ENCODE data around the gene NFKB2. TPM values are rescaled to one million over a fixed set of nuclear protein-coding genes. Genes with fewer than 3 reads are reported as not detected.
A peak's percentile ranks its signal among the peaks of the same experiment; 100 is the strongest.

NFKB2 gene
- total and polyA plus RNA-seq, 2 of the 8 experiments (the other 6 are each of a cell fraction or from before 2014, with no cell fraction given), result 20.4 to 31.4 TPM

DNA sequence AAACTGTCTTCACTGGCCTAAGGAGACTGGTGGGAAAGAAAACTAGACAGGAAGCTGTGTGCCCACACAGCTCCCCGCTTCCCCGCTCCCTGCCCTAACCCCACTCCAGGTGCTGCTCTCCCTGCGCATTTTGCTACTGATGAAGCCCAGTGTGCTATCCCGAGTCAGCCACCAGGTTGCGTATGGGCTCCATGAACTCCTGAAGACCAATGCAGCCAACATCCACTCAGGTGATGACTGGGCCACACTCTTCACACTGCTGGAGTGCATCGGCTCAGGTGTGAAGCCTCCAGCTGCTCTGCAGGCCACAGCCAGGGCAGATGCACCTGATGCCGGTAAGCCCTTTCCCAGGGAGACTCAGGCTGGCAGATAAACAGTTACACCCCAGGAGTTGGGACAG, 20.3 kb upstream of the NFKB2 start:
- Histone ChIP-seq H3K18ac (ENCODE audit: extremely low read depth, low read length) (no peak overlapping the region), H3K9me3 (ENCODE audit: insufficient read depth in 2 of 2, low read depth in 1 of 2, low read length in 1 of 2) (no peaks in the 10 kb centered on the region), H3K4me3 (ENCODE audit: extremely low read depth in 1 of 4, insufficient read depth in 2 of 4, low read depth in 3 of 4, low read length in 4 of 4) (no peak overlapping the region), H4K8ac (ENCODE audit: extremely low read depth, insufficient read depth, low read length) (no peak overlapping the region), H2BK12ac (ENCODE audit: low read depth, low read length) (no peak overlapping the region), H3K27ac (ENCODE audit: low read depth, low read length) (no peak overlapping the region), H4K20me1 (replicated peaks in 1 of 2; ENCODE audit: control insufficient read depth in 1 of 2, insufficient read depth in 2 of 2, low read length in 2 of 2) (no peaks in the 10 kb centered on the region), H3K27me3 (replicated peaks in 1 of 4; ENCODE audit: control insufficient read depth in 3 of 4, extremely low read depth in 1 of 4, insufficient read depth in 3 of 4, low read length in 3 of 4) (no peaks in the 10 kb centered on the region), H3K14ac (ENCODE audit: insufficient read length) (no peak overlapping the region), H2BK15ac (ENCODE audit: low read length) (no peak overlapping the region), H3K79me2 (ENCODE audit: control insufficient read depth in 1 of 2, insufficient read depth in 2 of 2, low read length in 2 of 2) (no peaks in the 10 kb centered on the region), H2BK20ac (ENCODE audit: low read length) (no peak overlapping the region), H3K56ac (replicated peaks; ENCODE audit: insufficient read length, low read depth, low read length) (no peak overlapping the region), H3K23ac (ENCODE audit: insufficient read length) (no peak overlapping the region), H3K36me3 (ENCODE audit: control insufficient read depth in 2 of 4, insufficient read depth in 4 of 4, low read length in 3 of 4) (peaks cover 6 to 21% (median 12%) of the 10 kb centered on the region in 4 experiments; a peak in 7 of 8 replicates), H3K4ac (replicated peaks; ENCODE audit: insufficient read length, low read depth, low read length) (no peak overlapping the region), H4K91ac (replicated peaks; ENCODE audit: insufficient read length, low read length) (no peak overlapping the region), H3K4me1 (replicated peaks in 1 of 4; ENCODE audit: control insufficient read depth in 3 of 4, insufficient read depth in 4 of 4, low read length in 3 of 4) (no peaks in the 10 kb centered on the region), H3K9ac (replicated peaks in 1 of 4; ENCODE audit: extremely low read depth in 1 of 4, low read depth in 3 of 4, low read length in 3 of 4) (no peak overlapping the region), H2BK120ac (replicated peaks; ENCODE audit: low read depth, low read length) (no peak overlapping the region), H3K4me2 (ENCODE audit: insufficient read depth in 1 of 2, low read depth in 2 of 2, low read length in 2 of 2) (no peak overlapping the region), H2AFZ (ENCODE audit: low read length) (no peak overlapping the region), H2BK5ac (ENCODE audit: low read depth, low read length) (no peak overlapping the region), H4K5ac (ENCODE audit: insufficient read length, low read depth, low read length) (no peak overlapping the region), H3K23me2 (ENCODE audit: low read depth, low read length) (no peaks in the 10 kb centered on the region; the same call in 1 of the 2 replicates), H2AK5ac (ENCODE audit: low read depth, low read length) (no peak overlapping the region), H3K79me1 (ENCODE audit: low read depth, low read length) (no peaks in the 10 kb centered on the region)
- ChIA-PET CTCF (ENCODE audit: partially characterized antibody) (interaction anchor here (0.6 to 17.7 kb wide), 27 partner anchors 9 to 1534 kb away, joined by 3 to 357 read pairs (median 4); partner anchors contain the start of genes C10orf95, FBXL15 and NFKB2), POLR2A (ENCODE audit: partially characterized antibody) (interaction anchor here (0.6 kb wide), 2 partner anchors 24 to 323 kb away, joined by 3 to 4 read pairs; no protein-coding TSS in a partner anchor)
- WGBS, 2 experiments (ENCODE audit: extremely low coverage in 1 of 2, insufficient coverage in 1 of 2, insufficient read length in 1 of 2, insufficient replicate concordance in 2 of 2, low coverage in 1 of 2, low lambda C conversion rate in 2 of 2, missing lambda C conversion rate in 1 of 2), result 88% methylated on average over 7 of the region's 7 CpGs; no CpG with 5 or more reads in 1 of the 2 experiments
- DNase-seq (ENCODE audit: low read depth in 1 of 2, low spot score in 2 of 2) (no peak), FAIRE-seq (no peak)
- TF ChIP-seq, protein P1, sequence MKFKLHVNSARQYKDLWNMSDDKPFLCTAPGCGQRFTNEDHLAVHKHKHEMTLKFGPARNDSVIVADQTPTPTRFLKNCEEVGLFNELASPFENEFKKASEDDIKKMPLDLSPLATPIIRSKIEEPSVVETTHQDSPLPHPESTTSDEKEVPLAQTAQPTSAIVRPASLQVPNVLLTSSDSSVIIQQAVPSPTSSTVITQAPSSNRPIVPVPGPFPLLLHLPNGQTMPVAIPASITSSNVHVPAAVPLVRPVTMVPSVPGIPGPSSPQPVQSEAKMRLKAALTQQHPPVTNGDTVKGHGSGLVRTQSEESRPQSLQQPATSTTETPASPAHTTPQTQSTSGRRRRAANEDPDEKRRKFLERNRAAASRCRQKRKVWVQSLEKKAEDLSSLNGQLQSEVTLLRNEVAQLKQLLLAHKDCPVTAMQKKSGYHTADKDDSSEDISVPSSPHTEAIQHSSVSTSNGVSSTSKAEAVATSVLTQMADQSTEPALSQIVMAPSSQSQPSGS (IDR thresholded peaks at IDR 0.05; ENCODE audit: low read length), result no peak
- TF ChIP-seq JUND (IDR thresholded peaks at IDR 0.05; ENCODE audit: low read length) (no peak), KDM4A (IDR thresholded peaks at IDR 0.05; ENCODE audit: low read depth, low read length, severe bottlenecking) (no peak), POU5F1 (IDR thresholded peaks at IDR 0.05; ENCODE audit: low read depth, low read length) (no peak), USF2 (IDR thresholded peaks at IDR 0.05; ENCODE audit: low read length) (no peak)
- TF ChIP-seq, protein P2, sequence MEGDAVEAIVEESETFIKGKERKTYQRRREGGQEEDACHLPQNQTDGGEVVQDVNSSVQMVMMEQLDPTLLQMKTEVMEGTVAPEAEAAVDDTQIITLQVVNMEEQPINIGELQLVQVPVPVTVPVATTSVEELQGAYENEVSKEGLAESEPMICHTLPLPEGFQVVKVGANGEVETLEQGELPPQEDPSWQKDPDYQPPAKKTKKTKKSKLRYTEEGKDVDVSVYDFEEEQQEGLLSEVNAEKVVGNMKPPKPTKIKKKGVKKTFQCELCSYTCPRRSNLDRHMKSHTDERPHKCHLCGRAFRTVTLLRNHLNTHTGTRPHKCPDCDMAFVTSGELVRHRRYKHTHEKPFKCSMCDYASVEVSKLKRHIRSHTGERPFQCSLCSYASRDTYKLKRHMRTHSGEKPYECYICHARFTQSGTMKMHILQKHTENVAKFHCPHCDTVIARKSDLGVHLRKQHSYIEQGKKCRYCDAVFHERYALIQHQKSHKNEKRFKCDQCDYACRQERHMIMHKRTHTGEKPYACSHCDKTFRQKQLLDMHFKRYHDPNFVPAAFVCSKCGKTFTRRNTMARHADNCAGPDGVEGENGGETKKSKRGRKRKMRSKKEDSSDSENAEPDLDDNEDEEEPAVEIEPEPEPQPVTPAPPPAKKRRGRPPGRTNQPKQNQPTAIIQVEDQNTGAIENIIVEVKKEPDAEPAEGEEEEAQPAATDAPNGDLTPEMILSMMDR (IDR thresholded peaks at IDR 0.05; ENCODE audit: control extremely low read depth in 1 of 3, insufficient read depth in 1 of 3, low read depth in 1 of 3, low read length in 3 of 3), result peak; percentile 41 to 65 (median 60)
- TF ChIP-seq, protein P3, sequence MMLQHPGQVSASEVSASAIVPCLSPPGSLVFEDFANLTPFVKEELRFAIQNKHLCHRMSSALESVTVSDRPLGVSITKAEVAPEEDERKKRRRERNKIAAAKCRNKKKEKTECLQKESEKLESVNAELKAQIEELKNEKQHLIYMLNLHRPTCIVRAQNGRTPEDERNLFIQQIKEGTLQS (IDR thresholded peaks at IDR 0.05; ENCODE audit: insufficient read depth, low read depth, low read length), result no peak
